Transverse colon (tissue), 4 donors: ENCODE data around the gene GLRA3.

Experiments
- CTCF ChIP-seq, 5 experiments: fragments of 200-600 bp in 3 of 5; fragments of 450-650 bp in 2 of 5; sonication (generic) in 3 of 5; IDR thresholded peaks; 1 replicate in 2 of 5; 2 replicates in 3 of 5; pipeline ENCODE4 v1.5.1; 2016 to 2017; ENCODE audit warnings: antibody characterized with exemption in 5 of 5, inconsistent platforms in 3 of 5, mild to moderate bottlenecking in 2 of 5, moderate library complexity in 1 of 5
- EP300 ChIP-seq: sonication (generic); formaldehyde crosslinking; IDR thresholded peaks from one replicate; pipeline ENCODE4 v1.6.1; 2017; ENCODE audit warnings: antibody characterized with exemption, low read depth
- POLR2AphosphoS5 ChIP-seq, 3 donors: sonication (generic); formaldehyde crosslinking; IDR thresholded peaks; one replicate each; pipeline ENCODE4 v1.6.1; 2016; ENCODE audit warnings: antibody characterized with exemption in 3 of 3

GRCh38 chr4:174746710-174747109 is 82.3 kb downstream of the GLRA3 start:
- TF ChIP-seq CTCF (IDR thresholded peaks at IDR 0.05) (no peak), EP300 (no peak), POLR2AphosphoS5 (IDR thresholded peaks at IDR 0.05) (no peak)
